Fibroblast of pulmonary artery (primary cell): ENCODE results near the gene SAV1.

ENCODE experiments used
- DNase-seq: peaks from one replicate; pipeline ENCODE4 v3.0.0-alpha.2; 2010; ENCODE audit warnings: low read depth
- H3K4me3 ChIP-seq: replicated peaks from 2 replicates; pipeline ENCODE4 v1.5.1; 2011; ENCODE audit warnings: low read depth, mild to moderate bottlenecking, control low read depth, low read length, moderate library complexity
- CTCF ChIP-seq: IDR thresholded peaks from 2 replicates; pipeline ENCODE4 v1.5.1; 2011; ENCODE audit warnings: mild to moderate bottlenecking, control low read depth, low read length, inconsistent platforms; ENCODE audit errors: missing control alignments

The SAV1 gene

GRCh38 chr14:50675597-50675996 lies 7.5 kb upstream of the SAV1 start:
- no peak for TF ChIP-seq CTCF
- DNase-seq: no peak
- H3K4me3 ChIP-seq: no peak overlapping the region

DNA sequence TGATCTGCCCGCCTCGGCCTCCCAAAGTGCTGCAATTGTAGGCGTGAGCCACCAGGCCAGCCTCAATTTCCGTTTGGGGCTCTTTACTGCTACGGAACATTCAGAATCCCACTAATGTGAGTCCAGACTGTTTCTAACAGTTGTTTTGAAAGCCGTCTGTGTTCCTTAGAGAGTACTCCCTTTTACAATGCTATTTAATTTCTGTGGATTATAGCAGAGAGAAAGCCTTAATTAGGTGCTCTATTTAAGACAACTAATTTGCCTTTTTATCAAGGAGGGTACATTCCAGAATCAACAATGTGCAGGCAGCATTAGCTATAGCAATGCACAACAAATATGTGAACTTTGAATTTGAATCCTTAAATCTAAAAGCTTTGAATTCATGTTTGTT lies 2.8 kb upstream of the SAV1 start:
- TF ChIP-seq CTCF: no peak
- no peak for DNase-seq
- no peak overlapping the region for H3K4me3 ChIP-seq

- no peak for DNase-seq
- no peak for TF ChIP-seq CTCF
- H3K4me3 ChIP-seq: no peak overlapping the region
Measured at GRCh38 chr14:50670196-50670865, 2.2 kb upstream of the SAV1 start.

DNA sequence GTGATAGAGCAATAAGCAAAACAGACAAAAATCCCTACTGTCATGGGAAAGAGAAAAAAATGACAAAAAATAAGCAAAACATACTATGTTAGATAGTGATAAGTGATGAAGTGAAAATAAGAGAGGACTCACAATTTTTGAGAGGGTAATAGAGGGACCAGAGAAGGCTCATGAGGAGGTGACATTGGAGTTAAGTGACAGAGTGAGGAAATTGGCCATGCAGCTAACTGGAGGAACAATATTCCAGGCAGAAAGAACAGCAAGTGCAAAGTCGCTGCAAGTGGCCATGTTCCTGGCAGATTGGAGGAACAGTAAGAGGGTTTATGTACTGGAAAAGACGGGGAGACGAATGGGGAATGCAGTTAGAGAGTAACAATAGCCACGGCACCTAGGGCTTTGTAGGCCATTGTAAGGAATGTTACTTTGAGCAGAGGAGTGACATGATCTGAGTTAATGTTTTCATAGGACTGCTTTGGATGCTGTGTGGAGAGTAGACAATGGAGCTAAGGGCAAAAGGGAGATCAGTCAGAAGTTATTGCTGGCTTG lies 1.4 kb upstream of the SAV1 start:
- no peak for TF ChIP-seq CTCF
- no peak overlapping the region for H3K4me3 ChIP-seq
- no peak for DNase-seq

- H3K4me3 ChIP-seq: peak overlapping the region; percentile 86
- no peak for TF ChIP-seq CTCF
- no peak for DNase-seq
Measured at GRCh38 chr14:50668826-50669143, 679 bp upstream of the SAV1 start.

- no peak for DNase-seq
- peak overlapping the region; percentile 86 for H3K4me3 ChIP-seq
- TF ChIP-seq CTCF: no peak
Measured at GRCh38 chr14:50667684-50667995, 466 bp downstream of the SAV1 start.
